HG02759 (cell line): Measurements from ENCODE around the gene NUP50.

Source experiments
- ATAC-seq: cut with Tn5 transposase; IDR thresholded peaks from one replicate; pipeline ENCODE4 v1.9.1; 2021; ENCODE audit warnings: mild to moderate bottlenecking, moderate library complexity; ENCODE audit not compliant: unreplicated experiment

The NUP50 gene

DNA sequence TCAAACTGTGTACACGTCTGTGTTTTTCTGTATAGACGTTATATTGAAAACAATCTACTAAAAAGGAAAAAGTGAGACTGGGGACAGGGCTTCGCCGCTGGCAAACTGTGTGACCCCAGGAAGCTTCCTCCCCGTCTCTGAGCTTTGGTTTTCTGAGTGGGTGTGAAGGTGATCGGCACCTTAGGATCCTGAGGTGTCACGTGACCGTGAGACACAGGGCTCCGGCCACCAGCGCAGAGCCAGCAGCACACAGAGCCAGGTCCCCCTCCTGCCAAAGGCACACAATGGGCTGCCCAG, 44.9 kb downstream of the NUP50 start:
- no peak for ATAC-seq

DNA sequence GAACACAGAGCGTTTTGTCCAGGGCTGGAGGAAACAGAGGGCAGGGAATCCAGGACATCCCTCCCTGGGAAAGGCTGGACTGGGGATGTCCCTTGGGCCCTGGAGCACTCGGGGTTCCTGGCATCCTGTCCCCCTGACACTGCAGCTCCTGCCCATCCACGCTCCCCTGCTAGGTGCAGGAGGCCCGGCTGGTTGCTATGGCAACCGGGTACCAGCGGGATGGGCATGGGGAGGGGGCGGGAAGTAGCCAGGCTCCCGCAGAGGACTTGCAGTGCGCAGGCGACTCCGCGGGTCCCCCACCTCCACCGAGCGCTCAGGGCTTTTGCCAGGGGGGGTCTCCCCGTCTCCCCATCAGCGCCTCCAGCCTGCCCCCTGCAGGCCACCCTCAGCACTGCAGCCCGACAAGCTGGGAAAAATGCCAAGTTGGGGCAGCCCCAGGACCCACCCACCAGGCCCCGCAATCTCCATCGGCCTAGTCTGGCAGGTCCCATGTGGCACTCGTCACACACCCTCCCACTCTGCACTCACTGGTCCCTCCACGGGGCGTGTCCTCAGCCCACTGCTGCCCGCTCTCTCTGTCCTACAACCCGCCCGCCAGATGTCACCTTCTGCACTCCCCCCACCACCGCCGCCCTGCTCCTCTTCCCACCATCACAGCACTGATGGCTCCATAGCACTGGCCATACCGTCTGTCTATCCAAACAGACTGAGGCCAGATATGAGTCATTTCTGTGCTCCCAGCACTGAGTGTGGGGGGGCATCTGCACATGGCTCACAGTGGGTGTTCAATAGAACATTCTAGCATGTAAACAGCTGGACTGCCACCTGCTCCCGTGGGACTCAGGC, 45.5 kb downstream of the NUP50 start:
- ATAC-seq = no peak

DNA sequence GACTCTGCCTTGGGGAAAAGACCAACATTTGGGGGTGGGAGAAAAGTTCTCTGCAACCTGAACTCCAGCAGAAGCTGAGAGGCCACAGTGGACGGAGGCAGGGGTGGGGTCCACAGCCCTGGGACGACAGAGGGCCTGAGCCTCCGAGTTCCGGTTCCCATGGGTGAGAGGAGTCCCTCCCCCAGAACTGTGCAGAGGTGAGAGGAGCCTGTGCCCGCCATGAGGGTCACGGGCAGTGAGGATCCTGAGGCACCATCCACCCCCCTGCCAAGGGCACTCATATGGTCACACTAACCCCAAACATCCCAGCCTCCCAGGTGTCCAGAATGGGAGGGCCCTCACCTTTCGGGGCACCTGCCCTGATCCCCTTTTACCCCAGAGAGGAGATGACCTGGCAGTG, 46.4 kb downstream of the NUP50 start:
- ATAC-seq = no peak

DNA sequence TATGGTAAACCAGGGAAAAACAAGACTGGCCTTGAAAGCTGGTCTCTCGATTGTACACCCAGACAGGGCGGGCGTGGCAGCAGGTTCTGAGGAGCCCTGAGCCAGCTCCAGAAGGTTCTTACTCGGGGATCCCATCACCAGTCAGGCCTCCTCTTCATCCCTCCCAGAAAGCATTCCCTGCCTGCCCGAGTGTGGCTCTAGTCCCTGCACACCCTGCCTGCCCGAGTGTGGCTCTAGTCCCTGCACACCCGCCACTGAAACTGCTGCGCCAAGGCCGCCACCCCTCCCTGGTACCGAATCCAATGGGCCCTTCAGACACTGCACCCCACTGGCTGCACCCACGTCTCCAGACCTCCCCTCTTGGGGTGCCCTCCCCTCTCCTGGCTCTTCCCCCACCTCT, 46.9 kb downstream of the NUP50 start:
- ATAC-seq = no peak

DNA sequence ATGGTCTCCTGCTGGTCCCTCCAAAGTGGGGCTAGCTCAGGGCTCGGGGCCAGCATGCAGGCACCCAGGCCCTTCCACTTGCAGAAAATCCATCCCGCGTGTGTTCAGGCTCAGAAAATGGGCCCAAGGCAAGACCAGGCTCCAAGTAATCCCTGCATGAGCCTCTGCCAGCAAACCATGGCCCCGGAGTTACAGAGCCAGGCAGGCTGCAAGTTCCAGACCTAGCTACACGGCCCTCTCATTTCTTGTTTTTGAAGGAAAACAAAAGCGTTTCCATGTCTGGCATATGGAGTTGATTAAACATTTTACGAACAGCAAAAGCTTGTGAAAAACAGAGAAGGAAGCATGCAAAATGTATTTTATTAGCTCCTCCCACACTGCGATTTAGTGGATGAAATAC, 47.3 kb downstream of the NUP50 start:
- no peak for ATAC-seq

DNA sequence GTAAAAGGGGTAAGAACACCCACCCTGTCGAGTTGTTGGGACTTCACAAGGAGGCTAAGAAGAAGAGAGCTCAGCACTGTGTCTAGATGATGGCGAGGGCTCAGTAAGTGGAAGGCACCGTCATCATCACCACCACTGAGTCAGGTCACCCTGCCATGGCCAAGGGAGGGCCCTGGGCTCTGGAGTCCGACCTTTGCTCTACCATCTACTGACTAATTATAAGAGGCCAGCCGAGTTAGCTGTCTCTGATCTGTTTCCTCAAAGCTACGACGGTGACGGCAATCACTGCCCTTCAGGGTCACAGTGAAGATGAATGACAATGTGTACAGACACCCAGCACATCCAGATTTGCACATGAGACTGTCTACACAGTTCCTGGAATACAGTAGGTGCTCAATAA, 47.7 kb downstream of the NUP50 start:
- no peak for ATAC-seq

DNA sequence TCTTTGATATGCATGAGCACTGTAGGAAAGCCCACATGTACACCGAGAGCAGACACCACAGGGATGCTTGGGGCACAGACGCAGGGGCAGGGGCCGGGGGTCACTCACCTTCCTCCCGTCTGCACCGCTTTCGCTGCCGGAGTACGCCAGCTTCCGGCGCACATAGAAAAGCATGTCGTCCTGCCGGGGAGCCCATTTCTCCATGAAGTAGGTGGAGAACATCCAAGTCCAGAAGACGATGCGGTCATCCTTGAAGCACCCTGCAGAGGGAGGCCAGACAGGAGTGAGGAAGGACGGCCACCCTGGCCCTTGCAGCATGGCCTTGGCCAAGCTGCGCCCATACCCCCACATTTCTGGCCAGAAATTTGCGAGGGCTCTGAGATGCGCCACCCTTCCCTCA, 48.1 kb downstream of the NUP50 start:
- no peak for ATAC-seq

DNA sequence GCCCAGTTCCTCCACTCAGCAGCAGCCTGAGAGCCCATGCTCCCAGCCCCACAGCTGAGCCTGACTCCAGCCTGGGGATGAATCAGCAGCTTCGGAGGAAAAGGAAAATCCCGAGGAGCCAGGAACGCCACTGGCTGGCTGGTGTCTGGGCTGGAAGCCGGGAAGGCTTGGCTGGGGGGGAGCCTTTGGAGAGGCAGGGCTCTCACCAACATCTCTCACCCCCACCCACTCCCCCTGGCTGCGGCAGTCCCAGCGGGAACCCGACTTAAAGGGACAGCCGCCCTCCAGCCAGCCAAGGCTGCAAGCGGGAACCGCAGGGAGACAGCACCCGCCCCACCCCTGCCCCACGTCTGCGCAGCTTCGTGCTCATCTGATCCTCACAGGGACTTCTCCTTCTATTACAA, 48.6 kb downstream of the NUP50 start:
- ATAC-seq = no peak

DNA sequence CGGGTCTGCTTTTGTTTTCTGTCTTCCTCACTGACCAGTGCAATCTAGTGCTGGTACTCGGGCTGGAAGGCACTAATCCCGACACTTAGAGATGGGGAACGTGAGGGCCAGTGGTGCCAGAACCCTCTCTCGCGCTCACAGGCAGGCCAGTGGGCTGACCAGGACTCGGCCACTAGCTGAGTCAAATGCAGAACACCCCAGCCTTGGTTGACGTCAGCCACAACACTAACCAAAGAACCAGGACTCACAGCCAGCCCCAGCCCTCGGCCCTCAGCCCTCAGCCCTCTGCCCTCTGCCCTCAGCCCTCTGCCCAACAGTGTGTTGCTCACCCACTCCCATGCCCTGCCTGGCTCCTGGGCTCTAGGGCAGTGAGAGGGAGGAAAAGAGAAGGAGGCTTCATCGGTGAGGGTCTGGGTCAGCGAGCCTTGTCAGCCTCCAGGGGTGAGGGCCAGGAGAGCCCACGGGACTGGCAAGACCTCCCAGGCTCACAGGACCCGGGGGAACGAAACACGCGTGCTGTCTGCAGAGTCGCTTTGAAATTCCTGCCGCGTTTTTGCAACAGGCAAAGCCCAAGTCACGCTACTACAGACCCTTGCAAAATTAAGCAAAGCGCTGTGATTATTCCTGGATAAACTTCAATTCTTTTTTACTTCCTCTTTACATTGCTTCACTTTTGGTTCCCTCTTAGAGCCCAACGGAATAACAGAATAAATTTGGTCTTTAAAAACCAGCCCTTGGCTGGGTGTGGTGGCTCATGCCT, 49.4 kb downstream of the NUP50 start:
- no peak for ATAC-seq

DNA sequence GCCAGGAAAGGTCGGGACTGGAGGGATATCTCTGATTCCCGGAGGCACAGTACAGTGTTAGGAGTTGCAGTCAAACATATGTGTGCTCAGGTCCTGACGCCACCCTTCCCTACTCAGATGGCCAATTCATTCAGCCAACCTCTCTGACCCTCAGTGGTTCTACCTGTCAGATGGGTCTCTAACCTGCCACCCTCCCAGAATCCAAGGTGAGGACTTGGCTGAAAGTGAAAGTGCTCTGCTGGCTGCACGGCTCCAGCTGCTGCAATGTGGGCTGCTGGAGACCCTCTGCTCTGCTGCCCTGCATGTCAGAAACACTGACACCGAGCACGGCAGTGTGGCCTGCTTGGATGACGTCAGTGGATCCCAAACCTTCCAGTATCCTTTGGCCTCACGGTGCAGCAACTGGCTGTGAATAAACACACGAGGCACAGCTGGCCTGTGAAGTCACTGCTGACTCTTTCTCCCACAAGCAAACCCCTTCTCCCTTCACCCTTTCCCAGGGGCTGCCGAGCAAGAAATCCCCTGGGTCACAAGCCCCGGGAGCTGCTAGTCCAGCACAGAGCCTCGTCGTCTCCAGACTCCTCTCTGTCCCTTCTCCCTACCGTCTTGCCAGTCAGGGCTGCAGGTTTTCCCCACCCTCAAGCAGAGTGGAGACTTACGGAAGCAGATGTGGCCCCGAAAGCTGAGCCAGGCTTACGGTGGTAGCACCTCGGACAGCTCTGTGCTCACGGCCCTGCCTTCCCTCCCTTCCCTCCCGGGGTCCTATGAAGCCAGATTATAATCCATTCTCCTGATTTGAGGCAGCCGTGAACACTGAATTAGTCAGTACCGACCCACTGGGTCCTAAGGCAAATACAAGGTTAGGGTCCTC, 52.6 kb downstream of the NUP50 start:
- ATAC-seq = no peak

DNA sequence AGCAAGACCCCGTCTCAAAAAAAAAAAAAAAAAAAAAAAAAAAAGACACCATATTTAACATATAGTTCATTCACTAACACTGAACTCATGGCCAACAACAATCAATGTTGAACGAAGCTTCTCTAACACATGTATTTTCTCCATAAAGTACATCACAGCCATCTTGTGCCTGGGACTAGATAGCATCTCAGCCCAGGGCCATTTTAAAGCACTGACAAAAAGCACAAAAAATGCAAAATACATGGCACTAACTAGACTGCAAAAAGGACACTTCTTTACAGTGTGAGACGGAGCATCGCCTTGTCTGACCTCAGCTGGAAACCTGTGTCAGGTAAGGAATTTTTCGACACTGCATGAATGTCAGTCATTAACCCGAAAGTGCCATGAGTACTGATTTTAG, 53.6 kb downstream of the NUP50 start:
- no peak for ATAC-seq

DNA sequence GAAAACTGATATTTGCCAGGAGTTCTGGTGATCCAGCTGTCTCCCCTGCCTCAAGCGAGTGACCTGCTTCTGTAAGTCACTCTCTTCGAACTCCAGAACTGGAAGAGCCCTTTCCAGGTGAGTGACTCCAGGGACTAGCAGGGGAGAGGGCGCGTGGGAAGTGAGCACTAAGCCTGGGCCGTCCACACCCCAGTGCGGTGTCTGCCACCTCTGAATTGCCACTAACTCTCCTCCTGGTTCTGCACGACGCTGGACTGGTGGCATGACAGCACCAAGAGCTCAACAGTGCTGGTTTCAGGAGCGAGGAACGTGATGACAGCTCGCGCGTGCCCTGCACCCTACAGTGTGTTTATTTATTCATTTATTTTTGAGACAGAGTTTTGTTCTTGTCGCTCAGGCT, 54.1 kb downstream of the NUP50 start:
- no peak for ATAC-seq

DNA sequence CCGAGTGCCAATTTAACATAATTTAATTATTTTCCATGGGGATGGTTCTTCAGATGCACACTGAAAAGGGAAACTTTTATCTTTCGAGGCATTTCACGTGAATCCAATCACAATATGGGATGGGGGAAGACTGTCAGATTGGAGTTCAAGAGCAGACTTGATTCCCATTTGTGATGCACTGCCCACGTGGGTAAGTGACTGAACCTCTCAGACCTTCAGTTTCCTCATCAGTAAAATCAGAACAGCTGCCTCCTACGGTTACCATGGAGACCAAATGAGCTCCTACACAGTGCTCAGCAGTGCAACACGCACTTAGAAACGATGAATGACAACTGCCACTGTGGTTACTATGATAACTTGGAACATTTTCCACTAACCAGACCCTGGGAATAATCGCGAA, 55.3 kb downstream of the NUP50 start:
- no peak for ATAC-seq

DNA sequence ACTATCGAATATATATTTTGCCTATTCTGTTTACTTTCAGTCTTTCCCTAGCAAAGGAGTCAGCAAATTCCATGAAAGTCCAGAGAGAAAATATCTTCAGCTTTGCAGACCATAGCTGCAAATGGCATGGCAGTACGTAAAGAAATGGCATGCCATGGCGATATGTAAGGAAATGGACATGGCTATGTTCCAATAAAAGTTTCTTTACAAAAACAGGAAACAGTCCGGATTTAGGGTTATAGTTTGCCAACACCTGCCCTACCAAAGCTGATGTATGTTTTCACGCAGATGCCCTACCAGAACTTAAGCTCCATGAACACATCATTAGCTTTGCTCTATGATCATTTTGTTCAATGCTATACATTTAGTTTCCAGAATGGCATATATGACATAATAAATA, 57.5 kb downstream of the NUP50 start:
- no peak for ATAC-seq

DNA sequence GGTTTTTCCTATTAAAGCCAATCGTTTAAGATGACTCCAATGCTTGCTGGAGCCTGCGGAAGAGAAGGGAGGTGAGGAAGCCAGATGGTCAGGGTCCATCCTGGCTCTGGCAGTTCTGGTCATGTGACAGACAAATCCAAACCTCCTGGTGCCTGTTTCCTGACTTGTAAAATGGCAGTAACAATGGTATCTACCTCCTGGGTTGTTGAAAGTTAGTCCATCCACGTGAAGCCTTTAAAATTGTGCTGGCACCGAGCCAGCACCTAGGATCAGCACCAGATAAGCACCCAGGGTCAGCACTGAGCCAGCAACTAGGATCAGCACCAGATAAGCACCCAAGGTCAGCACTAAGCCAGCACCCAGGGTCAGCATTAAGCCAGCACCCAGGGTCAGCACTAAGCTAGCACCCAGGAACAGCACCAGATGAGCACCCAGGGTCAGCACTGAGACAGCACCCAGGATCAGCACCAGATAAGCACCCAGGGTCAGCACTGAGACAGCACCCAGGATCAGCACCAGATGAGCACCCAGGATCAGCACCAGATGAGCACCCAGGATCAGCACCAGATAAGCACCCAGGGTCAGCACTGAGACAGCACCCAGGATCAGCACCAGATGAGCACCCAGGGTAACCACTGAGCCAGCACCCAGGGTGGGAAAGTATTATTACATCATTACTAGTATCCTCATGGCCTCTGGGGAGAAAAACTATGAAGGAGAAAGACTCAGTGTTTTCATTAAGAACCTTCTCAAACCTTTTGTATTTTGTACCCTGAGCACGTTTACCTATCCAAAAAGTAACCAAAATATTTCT, 59.8 kb downstream of the NUP50 start:
- ATAC-seq = no peak

DNA sequence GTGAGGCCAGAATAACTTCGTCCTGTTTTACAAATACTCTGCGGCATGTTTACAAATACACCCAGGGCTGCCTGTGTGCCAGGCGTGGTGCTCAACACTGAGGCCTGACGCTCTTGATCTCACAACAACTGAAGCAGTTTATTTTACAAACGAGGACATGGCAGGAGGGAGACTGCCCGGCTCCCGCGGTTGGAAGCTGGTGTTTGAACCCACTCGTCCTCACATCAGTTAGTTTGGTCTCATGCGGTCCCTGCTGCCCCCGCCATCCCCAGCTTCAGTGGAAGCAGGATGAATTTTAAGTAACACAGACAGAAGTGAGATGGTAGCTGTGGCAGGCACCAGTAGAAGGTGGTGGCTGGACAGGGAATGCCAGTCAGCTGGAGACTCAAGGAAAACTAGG, 60.6 kb downstream of the NUP50 start:
- no peak for ATAC-seq

DNA sequence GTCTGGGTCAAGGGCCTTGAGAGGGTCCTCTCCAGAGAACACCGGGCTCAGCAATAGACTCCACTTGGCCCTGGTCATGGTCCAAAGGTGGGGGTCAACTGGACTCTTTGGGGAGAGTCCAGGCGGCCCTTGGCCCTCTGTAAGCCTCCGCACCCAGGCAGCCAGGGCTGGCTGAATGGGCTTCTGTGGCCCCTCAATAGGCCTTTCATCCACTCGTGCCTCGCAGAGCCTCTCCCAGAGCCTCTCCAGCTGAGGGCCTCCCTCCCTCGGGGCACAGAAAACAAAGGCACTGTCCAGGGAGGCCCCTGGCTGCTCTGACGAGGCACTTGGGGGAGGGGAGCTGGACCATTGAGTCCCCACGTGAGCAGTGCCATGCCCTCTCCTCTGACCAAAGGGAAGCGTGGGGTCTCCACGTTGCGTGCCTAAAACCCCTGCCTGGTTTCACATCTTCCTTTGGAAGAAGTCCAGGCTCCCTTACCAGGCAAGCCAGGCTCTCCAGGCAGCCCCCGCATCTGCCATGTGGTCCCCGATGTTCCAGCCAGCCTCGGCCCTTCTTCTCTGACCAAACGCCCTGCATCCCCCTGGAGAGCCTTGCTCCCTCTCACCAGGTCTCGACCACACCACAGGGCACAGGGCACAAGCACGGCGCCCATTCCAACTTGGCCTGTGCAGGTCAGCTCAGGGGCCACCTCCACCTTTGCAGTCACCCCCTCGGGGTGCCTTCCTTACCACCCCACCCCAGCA, 61.4 kb downstream of the NUP50 start:
- ATAC-seq = no peak

DNA sequence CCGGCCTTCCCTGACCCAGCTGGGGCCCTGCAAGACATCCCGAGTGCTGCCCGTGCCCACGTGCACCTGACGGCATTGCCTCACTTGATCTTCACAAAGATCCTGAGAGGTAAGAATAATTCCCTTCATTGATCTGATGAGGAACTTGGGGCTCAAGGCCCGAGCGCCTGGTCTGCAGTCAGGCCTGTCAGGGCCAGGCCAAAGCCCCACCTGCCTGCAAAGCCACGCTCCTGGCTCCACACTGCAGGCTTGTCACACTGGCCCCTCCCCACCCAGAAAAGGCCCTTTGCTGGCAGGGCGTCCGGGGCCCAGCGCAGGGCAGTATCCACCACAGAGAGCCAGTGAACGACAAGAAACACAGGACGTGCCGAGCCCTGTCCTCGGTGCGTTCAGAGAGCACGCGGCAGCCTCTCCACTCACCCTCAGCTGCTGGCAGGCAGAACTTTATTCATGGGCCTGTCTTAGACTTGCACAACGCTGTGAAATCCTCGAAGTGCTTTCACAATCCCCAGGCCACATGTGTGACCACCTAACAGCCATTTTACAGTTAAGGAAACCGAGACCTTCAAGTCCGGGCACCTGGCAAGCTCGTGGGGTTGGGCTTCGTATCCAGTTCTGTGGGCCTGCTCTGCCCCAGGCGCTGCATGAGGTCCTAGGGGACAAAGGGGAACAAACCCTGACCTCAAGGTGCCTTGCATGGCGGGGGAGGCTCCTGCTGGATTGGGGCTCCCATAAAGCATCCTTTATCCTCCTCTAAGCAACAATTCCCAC, 62.2 kb downstream of the NUP50 start:
- no peak for ATAC-seq

DNA sequence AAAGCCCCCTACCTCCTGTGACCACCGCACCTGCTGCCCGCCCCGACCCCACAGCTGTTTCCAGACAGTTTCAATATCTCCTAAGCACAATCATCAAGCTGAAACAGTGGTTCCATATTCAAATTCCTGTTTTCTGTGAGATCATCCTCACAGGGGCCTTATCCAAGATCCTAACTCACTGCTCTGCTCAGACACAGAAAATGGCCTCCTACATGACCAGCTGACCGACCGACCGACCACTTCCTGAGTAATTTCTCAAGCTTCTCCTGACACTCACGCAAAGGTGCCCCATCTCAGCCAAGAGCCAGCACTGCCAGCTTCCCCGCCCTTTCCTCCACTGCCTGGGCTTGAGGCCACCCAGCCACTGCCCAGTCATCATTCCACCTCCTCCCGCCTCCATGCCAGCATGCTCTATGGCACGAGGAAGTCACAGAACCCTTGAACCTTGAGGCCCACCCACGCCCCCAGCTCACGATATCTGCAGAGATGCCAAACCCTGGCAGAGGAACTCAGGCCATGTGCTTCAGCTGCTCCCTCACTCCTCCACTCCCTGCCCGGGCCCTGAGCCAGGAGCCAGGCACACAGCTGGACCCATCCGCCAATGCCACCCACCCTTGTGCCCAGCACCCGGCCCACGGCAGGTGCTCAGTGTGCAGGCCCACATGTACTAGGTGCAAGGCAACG, 62.9 kb downstream of the NUP50 start:
- no peak for ATAC-seq
